Fibroblast of the conjunctiva (primary cell): ENCODE data around the gene ERLIN1.

ENCODE experiments used
- DNase-seq: peaks from one replicate; pipeline ENCODE4 v3.0.0-alpha.2; 2010; ENCODE audit warnings: low read depth

The ERLIN1 gene

DNA sequence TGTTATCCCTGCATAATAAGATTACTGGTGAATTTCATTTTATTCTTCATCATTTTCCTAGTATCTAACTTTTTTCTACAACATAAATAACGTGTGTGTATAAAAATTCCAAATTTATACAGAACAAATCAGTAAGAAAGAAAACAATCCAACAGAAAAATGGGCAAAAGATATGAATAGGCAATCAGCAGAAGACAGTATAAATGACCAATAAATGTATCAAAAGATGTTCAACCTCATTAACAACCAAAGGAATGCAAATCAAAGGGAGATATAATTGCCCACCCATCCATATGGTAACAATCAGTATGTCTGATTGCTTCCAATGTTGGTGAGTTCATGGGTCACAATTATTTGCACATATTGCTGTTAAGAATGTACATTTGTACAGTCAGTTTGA lies 13.5 kb downstream of the ERLIN1 start:
- no peak for DNase-seq

DNA sequence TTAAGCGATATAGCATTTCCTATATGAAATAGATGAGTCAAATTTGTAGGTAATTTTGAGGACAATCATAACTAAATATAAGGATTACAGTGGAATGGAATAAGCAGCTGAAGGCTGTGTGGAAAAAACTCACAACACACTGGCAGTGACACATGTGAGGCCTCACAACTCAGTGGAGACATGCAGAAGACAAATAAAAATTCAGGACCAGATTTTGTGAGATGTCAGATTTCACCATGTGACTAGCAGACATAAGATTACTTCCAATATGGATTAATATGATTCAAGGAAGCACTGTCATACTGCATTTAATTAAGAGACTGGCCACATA lies 17.6 kb downstream of the ERLIN1 start:
- no peak for DNase-seq

- DNase-seq = no peak
Measured at GRCh38 chr10:100167553-100168312, 18.1 kb downstream of the ERLIN1 start.

GRCh38 chr10:100163704-100164621 lies 21.9 kb downstream of the ERLIN1 start:
- no peak for DNase-seq

GRCh38 chr10:100162696-100163095 lies 23.1 kb downstream of the ERLIN1 start:
- no peak for DNase-seq

DNA sequence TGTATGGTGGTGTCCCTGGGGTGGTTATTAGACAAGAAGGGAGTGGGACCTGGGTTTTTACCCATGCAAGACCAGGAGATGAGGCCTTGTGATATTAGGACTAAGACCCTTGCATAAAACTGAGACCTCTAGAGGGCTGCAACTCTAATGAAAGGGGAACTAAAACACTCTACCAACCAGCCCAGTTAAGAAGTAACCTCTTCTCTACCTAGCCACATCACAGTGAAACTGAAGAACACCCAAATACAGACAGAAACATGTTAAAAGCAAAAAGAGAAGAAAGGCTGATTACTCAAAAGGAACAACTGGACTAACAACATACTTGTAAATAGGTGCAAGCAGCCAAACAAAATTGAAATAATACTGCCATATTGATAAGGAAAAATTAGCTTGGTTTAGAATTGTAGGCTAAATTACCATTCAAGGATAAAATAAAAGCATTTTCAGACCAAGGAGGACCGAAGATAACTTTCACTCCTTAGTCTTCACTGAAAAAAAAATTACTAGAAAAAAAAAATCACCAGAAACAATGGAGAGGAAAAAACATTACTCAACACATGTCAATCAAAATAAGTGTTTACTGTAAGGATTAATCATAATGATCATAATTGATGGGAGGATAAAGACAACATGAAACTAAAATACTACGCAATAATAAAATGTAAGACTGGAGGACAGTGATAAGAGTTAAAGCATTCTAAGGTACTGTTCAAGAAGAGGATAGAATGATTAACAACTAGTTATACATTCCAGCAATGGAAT lies 27.6 kb downstream of the ERLIN1 start:
- DNase-seq = no peak

DNA sequence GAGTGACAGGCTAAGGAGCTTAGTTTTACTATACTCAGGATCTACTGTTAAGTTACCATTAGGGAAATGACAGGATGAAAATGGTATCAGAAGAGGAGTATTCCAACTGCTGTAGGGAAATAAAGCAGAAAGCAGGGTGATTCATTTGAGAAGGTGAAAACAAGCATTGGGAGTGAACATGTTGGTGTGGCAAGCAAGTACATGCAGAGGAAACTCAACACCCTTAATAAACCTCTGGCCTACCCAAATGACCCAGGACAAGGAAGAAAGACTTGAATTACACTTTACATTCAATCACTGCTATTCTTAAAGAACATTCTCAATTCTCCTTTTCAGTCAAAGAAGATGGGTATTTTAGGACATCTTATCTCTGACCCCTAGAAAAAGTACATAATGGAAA lies 28.7 kb downstream of the ERLIN1 start:
- DNase-seq = no peak

- no peak for DNase-seq
Measured at GRCh38 chr10:100155936-100156335, 29.9 kb downstream of the ERLIN1 start.

GRCh38 chr10:100154666-100155065 lies 31.2 kb downstream of the ERLIN1 start:
- no peak for DNase-seq

GRCh38 chr10:100153239-100153825 lies 32.5 kb downstream of the ERLIN1 start:
- no peak for DNase-seq

GRCh38 chr10:100151723-100152300 lies 34.0 kb downstream of the ERLIN1 start:
- DNase-seq = no peak

- DNase-seq = no peak
Measured at GRCh38 chr10:100148353-100149211, 37.2 kb downstream of the ERLIN1 start.

GRCh38 chr10:100146875-100147650 lies 38.8 kb downstream of the ERLIN1 start:
- DNase-seq = no peak

- DNase-seq = no peak
Measured at GRCh38 chr10:100146398-100146797, 39.4 kb downstream of the ERLIN1 start.

DNA sequence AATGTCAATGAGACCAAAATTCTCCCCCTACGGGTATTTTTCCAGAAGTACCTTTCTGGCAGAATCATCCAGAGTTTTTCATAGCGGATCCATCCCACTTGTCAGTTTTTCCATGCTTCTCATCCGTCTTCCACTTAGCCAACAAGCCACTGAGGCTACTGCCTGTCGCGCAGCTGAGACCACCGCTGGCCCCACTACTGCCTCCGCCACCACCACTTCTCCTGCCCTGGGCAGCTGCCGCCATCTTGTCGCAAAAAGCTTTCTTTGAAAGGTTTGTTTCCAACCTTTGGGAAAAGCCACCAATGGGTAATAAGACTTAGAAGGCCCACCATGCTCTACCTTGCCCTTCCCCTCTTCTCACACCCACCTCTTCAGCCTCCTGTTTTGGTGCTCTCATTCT lies 42.1 kb downstream of the ERLIN1 start:
- no peak for DNase-seq

DNA sequence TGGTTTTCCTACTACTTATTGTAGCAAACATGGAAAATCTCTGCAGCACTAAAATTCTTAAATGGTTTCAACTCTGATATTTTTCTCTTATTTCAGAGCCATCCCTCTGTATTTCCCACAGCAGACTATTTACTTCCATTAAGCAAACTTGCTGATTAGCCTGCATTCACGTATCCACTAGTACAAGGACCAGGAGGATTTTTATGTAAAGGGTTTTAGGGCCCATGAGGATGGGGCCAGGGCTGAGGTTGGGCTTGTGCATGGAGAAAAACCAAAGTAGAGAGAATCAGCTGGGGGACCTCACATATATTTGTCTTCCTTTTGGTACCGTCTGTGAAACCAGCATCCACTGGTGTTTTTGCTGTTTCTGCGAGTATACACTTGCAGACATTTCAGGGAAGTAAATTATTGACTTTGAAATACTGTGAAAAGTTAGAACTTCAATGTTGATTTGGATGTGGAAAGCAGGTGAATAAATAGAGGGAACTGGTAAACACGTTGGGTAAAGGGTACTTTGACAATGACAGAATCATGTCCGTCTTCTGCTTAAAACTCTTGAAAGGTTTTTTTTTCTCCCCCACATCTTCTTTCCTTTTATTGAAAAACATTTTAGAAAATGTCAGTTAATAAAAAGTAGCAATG lies 44.3 kb downstream of the ERLIN1 start:
- no peak for DNase-seq

GRCh38 chr10:100140070-100140469 lies 45.8 kb downstream of the ERLIN1 start:
- no peak for DNase-seq

DNA sequence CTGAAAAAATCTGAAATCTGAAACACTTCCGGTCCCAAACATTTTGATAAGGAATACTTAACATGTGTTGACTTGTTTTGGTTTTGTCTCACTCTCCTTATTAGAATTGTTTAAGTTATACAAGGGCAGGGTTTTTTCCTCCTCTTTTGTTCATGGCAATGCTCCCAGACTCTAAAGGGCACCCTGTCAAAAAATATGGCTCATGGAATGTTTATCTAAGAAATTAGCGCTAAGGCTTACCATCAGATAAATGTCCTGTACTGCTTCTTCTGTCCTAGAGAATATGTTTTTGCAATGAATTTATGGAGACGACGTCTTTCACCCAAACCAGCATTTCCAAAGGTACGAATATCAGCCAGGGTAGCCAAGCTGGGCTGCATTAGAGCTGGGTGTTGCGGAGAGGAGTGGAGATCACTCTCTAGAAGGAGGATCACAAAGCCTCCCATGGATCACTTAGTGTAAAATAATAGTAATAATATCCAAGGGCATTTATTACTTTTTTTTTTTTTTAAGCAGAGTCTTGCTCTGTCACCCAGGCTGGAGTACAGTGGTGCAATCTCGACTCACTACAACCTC lies 46.8 kb downstream of the ERLIN1 start:
- DNase-seq = no peak

- no peak for DNase-seq
Measured at GRCh38 chr10:100135486-100135885, 50.3 kb downstream of the ERLIN1 start.
